GM12878 (cell line): ENCODE data around the gene DIP2B. TPM values are rescaled to one million over a fixed set of nuclear protein-coding genes. Genes with fewer than 3 reads are reported as not detected.

Source experiments
- ATAC-seq: fragments of 200-7000 bp; cut with Tn5 transposase; 3 replicates; pipeline ENCODE4 v1.9.1; 2020; ENCODE audit warnings: mild to moderate bottlenecking, moderate library complexity
- BruUV-seq: library from RNA; stranded (reverse); fragments of 400-500 nt; replicated peaks from 2 replicates; lab custom pipeline; 2021; lab: Mats Ljungman, UMichigan
- CTCF ChIA-PET: fragments of 300-600 bp; sonication (Branson Sonifier 250); formaldehyde crosslinking; extraction: SDS; loops from one replicate; lab custom pipeline; 2021; ENCODE audit warnings: inconsistent platforms; lab: Yijun Ruan, JAX
- POLR2A ChIA-PET: fragments of 350-600 bp; formaldehyde crosslinking; extraction: SDS; loops from one replicate; lab custom pipeline; 2021; ENCODE audit warnings: inconsistent platforms; lab: Charles Lee
- RAD21 ChIA-PET: fragments of 300-600 bp; sonication (Branson Sonifier 250); formaldehyde crosslinking; loops from one replicate; lab custom pipeline; 2023; ENCODE audit warnings: antibody characterized with exemption; ENCODE audit not compliant: unreplicated experiment; lab: Charles Lee
- SMC1A ChIA-PET: fragments of 300-600 bp; sonication (Branson Sonifier 250); formaldehyde crosslinking; loops from one replicate; lab custom pipeline; 2023; ENCODE audit not compliant: unreplicated experiment, uncharacterized antibody; lab: Charles Lee
- DNase-seq: peaks from one replicate; pipeline ENCODE4 v3.0.0-alpha.2; 2011; ENCODE audit warnings: low read depth, low spot score
- FAIRE-seq: peaks from 3 replicates; lab custom pipeline; 2011; peaks lifted over from hg19 to GRCh38; lab: Jason Lieb, UNC
- H2AFZ ChIP-seq: 2 replicates; pipeline ENCODE4 v1.6.0; 2011; ENCODE audit warnings: low read depth, low read length, control low read depth; ENCODE audit not compliant: control insufficient read depth
- H3K27ac ChIP-seq: 2 replicates; pipeline ENCODE4 v1.5.1; 2011; ENCODE audit warnings: control low read depth; ENCODE audit not compliant: control insufficient read depth, insufficient read depth
- H3K27me3 ChIP-seq, 2 experiments: replicated peaks in 1 of 2; 2 replicates each; pipeline versions ENCODE4 v1.6.0 to v1.6.1; 2011; ENCODE audit warnings: low read length in 1 of 2; ENCODE audit not compliant: control insufficient read depth in 2 of 2, insufficient read depth in 2 of 2
- H3K36me3 ChIP-seq, 2 experiments: 2 replicates each; pipeline ENCODE4 v1.5.1; 2011; ENCODE audit warnings: low read length in 1 of 2; ENCODE audit not compliant: control insufficient read depth in 2 of 2, insufficient read depth in 2 of 2
- H3K4me1 ChIP-seq: 2 replicates; pipeline ENCODE4 v1.6.1; 2011; ENCODE audit warnings: mild to moderate bottlenecking, low read length, moderate library complexity, mixed read lengths; ENCODE audit not compliant: control insufficient read depth, insufficient read depth
- H3K4me2 ChIP-seq: 2 replicates; pipeline ENCODE4 v1.6.0; 2011; ENCODE audit warnings: control low read depth; ENCODE audit not compliant: control insufficient read depth, insufficient read depth
- H3K4me3 ChIP-seq: fragments of 200-600 bp; sonication (generic); 2 replicates; pipeline ENCODE4 v1.5.1; 2016
- H3K79me2 ChIP-seq: 2 replicates; pipeline ENCODE4 v1.6.0; 2011; ENCODE audit warnings: low read length; ENCODE audit not compliant: control insufficient read depth, insufficient read depth
- H3K9ac ChIP-seq: 2 replicates; pipeline ENCODE4 v1.8.0; 2011; ENCODE audit warnings: low read length, control low read depth, mixed read lengths; ENCODE audit not compliant: control insufficient read depth, insufficient read depth
- H3K9me3 ChIP-seq: replicated peaks from 3 replicates; pipeline ENCODE4 v1.5.1; 2011; ENCODE audit warnings: mild to moderate bottlenecking, low read length; ENCODE audit not compliant: control insufficient read depth, insufficient read depth
- H4K20me1 ChIP-seq: 2 replicates; pipeline ENCODE4 v1.6.0; 2011; ENCODE audit not compliant: control insufficient read depth, insufficient read depth
- KLF5 ChIP-seq: fragments of 450-650 bp; IDR thresholded peaks from 2 replicates; pipeline ENCODE4 v1.6.1; 2014; ENCODE audit warnings: mild to moderate bottlenecking; ENCODE audit not compliant: partially characterized antibody
- in situ Hi-C: fragments of 300-500 bp; cut with MboI; formaldehyde crosslinking; loops from 9 replicates; pipeline ENCODE4 v1.14.3; 2018; ENCODE audit warnings: mixed read lengths
- intact Hi-C: fragments of 100-400 bp; cut with micrococcal nuclease; formaldehyde crosslinking; loops from one replicate; pipeline ENCODE4 v1.14.2; 2022; ENCODE audit not compliant: unreplicated experiment
- polyA plus RNA-seq, 11 experiments: library from polyadenylated mRNA; depleted of rRNA in 4 of 11; unstranded in 6 of 11; stranded (reverse) in 5 of 11; fragments of >200 nt; fragmentation: Nextera tagmentation in 4 of 11; fragmentation: Illumina TruSeq in 1 of 11; extraction: Ambion mirVana in 4 of 11; extraction: Trizol in 1 of 11; gene quantifications; 1 replicate in 1 of 11; 2 replicates in 10 of 11; pipeline versions ENCODE4 v1.2.1 to v1.2.3, GENCODE V29; 2011 to 2016; ENCODE audit warnings: inconsistent platforms in 2 of 11, missing spikeins in 2 of 11, low read depth in 1 of 11
- total RNA-seq, 4 experiments: library from RNA; depleted of rRNA in 3 of 4; stranded (reverse); fragments of >200 nt in 3 of 4; fragmentation: Illumina TruSeq in 1 of 4; extraction: Trizol in 1 of 4; gene quantifications; 2 replicates each; pipeline versions ENCODE4 v1.2.1 to v1.2.3, GENCODE V29; 2013 to 2021
- TF ChIP-seq, protein P1 (sequence below): fragments of 450-650 bp; formaldehyde crosslinking; IDR thresholded peaks from 2 replicates; pipeline ENCODE4 v1.5.0; 2022; ENCODE audit warnings: mild to moderate bottlenecking, missing genetic modification characterization

Gene DIP2B
- total and polyA plus RNA-seq, 10 of the 15 experiments (the other 5 are each of a cell fraction or from before 2014, with no cell fraction given) = 4.5 to 30.0 (median 18.6) TPM

DNA sequence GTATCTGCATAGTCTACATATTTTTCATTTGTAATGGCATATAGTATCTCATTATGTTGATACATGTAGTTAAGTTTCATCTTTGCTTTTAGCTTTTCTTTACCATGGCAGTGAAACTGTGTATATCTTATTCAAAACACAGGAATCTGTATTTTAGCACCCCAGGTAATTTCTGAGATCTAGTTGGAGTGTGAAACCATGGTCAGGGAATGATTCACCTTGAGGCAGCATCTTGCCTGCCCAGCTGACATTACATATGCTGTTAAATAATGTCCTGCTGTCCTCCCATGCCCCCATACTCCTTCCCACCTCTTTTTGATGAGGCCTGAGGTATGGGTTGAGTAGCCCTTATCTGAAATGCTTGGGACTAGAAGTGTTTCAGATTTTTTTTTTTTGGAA, 133.7 kb downstream of the DIP2B start:
- no TSS peak for BruUV-seq
- Histone ChIP-seq H3K4me3 (no peak overlapping the region), H3K27me3 (no peaks in the 10 kb centered on the region), H2AFZ (no peak overlapping the region), H3K9me3 (no peaks in the 10 kb centered on the region), H3K9ac (no peak overlapping the region), H3K4me2 (no peak overlapping the region), H3K4me1 (peaks cover 4% of the 10 kb centered on the region; the same call in 1 of the 2 replicates)
- ChIA-PET POLR2A (interaction anchor here (0.7 to 4.9 kb wide), 6 partner anchors 25 to 133 kb away, joined by 3 to 28 read pairs (median 4); partner anchors contain the start of gene DIP2B), SMC1A (interaction anchor here (0.7 to 8.0 kb wide), 22 partner anchors 10 to 307 kb away, joined by 3 to 227 read pairs (median 3); partner anchors contain the start of genes DIP2B and FAM186A), RAD21 (interaction anchor here (0.7 to 8.0 kb wide), 21 partner anchors 13 to 506 kb away, joined by 3 to 179 read pairs (median 3); partner anchors contain the start of gene DIP2B)
- in situ Hi-C loops = loop anchor here (5.0 kb wide), 1 partner anchor 131 kb away; no protein-coding TSS in a partner anchor
- peak; percentile 41 for ATAC-seq
- intact Hi-C loops = loop anchor here (1.0 to 2.0 kb wide), 2 partner anchors 22 to 134 kb away; partner anchors contain the start of gene DIP2B
- no peak for TF ChIP-seq KLF5
- TF ChIP-seq, protein P1, sequence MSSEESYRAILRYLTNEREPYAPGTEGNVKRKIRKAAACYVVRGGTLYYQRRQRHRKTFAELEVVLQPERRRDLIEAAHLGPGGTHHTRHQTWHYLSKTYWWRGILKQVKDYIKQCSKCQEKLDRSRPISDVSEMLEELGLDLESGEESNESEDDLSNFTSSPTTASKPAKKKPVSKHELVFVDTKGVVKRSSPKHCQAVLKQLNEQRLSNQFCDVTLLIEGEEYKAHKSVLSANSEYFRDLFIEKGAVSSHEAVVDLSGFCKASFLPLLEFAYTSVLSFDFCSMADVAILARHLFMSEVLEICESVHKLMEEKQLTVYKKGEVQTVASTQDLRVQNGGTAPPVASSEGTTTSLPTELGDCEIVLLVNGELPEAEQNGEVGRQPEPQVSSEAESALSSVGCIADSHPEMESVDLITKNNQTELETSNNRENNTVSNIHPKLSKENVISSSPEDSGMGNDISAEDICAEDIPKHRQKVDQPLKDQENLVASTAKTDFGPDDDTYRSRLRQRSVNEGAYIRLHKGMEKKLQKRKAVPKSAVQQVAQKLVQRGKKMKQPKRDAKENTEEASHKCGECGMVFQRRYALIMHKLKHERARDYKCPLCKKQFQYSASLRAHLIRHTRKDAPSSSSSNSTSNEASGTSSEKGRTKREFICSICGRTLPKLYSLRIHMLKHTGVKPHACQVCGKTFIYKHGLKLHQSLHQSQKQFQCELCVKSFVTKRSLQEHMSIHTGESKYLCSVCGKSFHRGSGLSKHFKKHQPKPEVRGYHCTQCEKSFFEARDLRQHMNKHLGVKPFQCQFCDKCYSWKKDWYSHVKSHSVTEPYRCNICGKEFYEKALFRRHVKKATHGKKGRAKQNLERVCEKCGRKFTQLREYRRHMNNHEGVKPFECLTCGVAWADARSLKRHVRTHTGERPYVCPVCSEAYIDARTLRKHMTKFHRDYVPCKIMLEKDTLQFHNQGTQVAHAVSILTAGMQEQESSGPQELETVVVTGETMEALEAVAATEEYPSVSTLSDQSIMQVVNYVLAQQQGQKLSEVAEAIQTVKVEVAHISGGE (CRISPR knock-in tag) = no peak
- TF ChIP-seq, all 136 proteins: peak for 0
- FAIRE-seq = no peak
- CTCF ChIA-PET = interaction anchor here (0.6 to 4.1 kb wide), 43 partner anchors 8 to 715 kb away, joined by 3 to 181 read pairs (median 4); partner anchors contain the start of gene DIP2B
- Histone ChIP-seq H3K36me3 (peaks cover 0 to 4% of the 10 kb centered on the region in 2 experiments; a peak in 3 of 4 replicates), H4K20me1 (no peaks in the 10 kb centered on the region), H3K79me2 (peaks cover 7% of the 10 kb centered on the region), H3K27ac (no peak overlapping the region; the same call in 1 of the 2 replicates)
- no peak for DNase-seq
